ENCODE results near the gene GDF10.

Gene GDF10

DNA sequence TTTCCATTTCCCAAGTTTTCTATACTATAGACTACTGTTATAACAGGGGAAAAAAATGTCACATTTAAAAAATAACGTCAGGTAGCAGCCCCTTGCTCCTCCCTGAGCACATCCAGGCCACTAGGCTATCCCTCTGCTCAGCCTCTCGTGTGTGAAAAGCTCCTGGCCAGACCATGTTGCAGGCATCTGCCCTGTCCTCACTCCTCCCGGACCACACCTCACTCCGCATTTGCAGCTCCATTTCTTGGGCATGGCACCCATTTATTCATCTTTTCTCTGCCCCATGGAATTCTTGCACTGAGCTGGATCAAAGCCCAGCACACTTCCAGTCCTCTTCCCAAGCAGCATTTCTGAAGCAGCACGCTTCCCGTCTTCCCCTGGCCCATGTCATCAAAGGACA is 20.8 kb downstream of the GDF10 start:
- no peaks in the 10 kb centered on the region for H3K9me3 ChIP-seq (replicated peaks; ENCODE audit: insufficient read depth, low read length)
- H3F3A ChIP-seq (ENCODE audit: insufficient read depth, low read length): no peaks in the 10 kb centered on the region
- H4K20me1 ChIP-seq (ENCODE audit: insufficient read depth, low read length): no peaks in the 10 kb centered on the region
- no peaks in the 10 kb centered on the region for H3K4me1 ChIP-seq (ENCODE audit: low read length)
- no peak overlapping the region for H3K27ac ChIP-seq (ENCODE audit: low read length)
- H3K9me2 ChIP-seq (replicated peaks; ENCODE audit: insufficient read depth, low read length): no peaks in the 10 kb centered on the region
- TF ChIP-seq EZH2 (optimal IDR thresholded peaks at IDR 0.05; ENCODE audit: low read depth, low read length) (no peak), CTCF (IDR thresholded peaks at IDR 0.05; ENCODE audit: low read length) (no peak), EZH2phosphoT487 (IDR thresholded peaks at IDR 0.05; ENCODE audit: low read length) (no peak)
- no peaks in the 10 kb centered on the region for H3K36me3 ChIP-seq (replicated peaks; ENCODE audit: insufficient read depth, low read length)
- H2AFZ ChIP-seq (ENCODE audit: low read length): no peak overlapping the region
- H3K27me3 ChIP-seq (replicated peaks; ENCODE audit: insufficient read depth, low read length): no peaks in the 10 kb centered on the region
- H3K9ac ChIP-seq (ENCODE audit: low read length): no peak overlapping the region
- H3K4me3 ChIP-seq (ENCODE audit: low read length): no peak overlapping the region
- no peak for DNase-seq
- no peaks in the 10 kb centered on the region for H3K79me2 ChIP-seq (ENCODE audit: low read length)
- no peak overlapping the region for H3K4me2 ChIP-seq (ENCODE audit: low read depth, low read length)

DNA sequence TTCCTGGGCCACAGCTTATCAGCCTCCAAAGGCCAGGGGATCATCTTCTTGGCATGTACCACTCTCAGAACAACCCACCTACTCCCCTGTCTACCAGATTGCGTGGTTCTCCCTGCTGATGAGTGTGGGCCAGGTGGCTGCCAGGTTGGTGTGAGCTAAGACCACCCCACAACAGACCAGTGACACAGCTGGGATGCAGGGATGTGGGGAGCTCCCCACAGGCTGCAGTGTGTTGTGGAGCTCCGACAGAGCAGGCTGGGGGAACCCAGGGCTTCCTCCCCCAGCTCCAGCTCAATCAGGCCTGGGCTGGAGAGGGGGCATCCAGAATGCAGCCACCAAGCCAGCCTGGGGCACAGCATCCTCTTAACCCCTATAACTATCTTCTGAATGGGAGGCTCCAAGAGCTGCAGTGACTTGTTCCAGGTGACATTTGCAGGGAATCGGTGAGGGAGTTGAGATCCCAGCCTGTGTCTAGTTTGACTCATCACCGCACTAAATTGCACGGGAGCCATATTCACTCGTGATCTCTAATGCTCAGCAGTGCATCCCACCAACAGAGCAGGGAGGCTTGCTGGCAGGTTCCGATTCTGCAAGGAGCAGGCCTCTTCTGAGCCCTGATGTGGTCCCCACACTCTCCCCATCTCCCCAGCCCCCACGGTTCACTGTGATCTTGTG is 21.7 kb downstream of the GDF10 start:
- Histone ChIP-seq H3K9me2 (replicated peaks; ENCODE audit: insufficient read depth, low read length) (no peaks in the 10 kb centered on the region), H4K20me1 (ENCODE audit: insufficient read depth, low read length) (no peaks in the 10 kb centered on the region), H3K27ac (ENCODE audit: low read length) (no peak overlapping the region), H3F3A (ENCODE audit: insufficient read depth, low read length) (no peaks in the 10 kb centered on the region), H3K27me3 (replicated peaks; ENCODE audit: insufficient read depth, low read length) (no peaks in the 10 kb centered on the region), H3K79me2 (ENCODE audit: low read length) (no peaks in the 10 kb centered on the region), H3K9ac (ENCODE audit: low read length) (no peak overlapping the region), H3K9me3 (replicated peaks; ENCODE audit: insufficient read depth, low read length) (no peaks in the 10 kb centered on the region), H2AFZ (ENCODE audit: low read length) (no peak overlapping the region), H3K4me2 (ENCODE audit: low read depth, low read length) (no peak overlapping the region), H3K36me3 (replicated peaks; ENCODE audit: insufficient read depth, low read length) (no peaks in the 10 kb centered on the region), H3K4me1 (ENCODE audit: low read length) (no peaks in the 10 kb centered on the region), H3K4me3 (ENCODE audit: low read length) (no peak overlapping the region)
- DNase-seq: no peak
- TF ChIP-seq CTCF (IDR thresholded peaks at IDR 0.05; ENCODE audit: low read length) (no peak), EZH2 (optimal IDR thresholded peaks at IDR 0.05; ENCODE audit: low read depth, low read length) (no peak), EZH2phosphoT487 (IDR thresholded peaks at IDR 0.05; ENCODE audit: low read length) (no peak)

DNA sequence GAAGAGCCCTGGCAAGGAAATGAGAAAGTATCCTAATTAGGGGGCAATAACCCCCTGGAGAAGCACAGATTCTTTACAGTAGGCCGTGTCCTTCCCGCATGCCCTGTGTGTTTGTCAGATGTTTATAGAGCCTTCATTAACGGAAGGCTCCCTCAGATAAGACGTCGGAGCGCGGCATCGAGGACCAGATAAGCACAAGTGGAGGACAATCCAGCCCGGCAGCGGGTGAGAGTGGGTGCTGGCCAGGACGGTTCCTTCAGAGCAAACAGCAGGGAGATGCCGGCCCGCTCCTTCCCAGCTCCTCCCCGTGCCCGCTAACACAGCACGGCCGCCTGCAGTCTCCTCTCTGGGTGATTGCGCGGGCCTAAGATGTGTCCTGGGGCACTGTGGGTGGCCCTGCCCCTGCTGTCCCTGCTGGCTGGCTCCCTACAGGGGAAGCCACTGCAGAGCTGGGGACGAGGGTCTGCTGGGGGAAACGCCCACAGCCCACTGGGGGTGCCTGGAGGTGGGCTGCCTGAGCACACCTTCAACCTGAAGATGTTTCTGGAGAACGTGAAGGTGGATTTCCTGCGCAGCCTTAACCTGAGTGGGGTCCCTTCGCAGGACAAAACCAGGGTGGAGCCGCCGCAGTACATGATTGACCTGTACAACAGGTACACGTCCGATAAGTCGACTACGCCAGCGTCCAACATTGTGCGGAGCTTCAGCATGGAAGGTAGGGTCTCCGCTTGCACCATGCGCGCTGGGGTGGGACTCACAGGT is 22.5 kb downstream of the GDF10 start, which contains the start of gene GDF2:
GDF2 (plus strand) TSS at position 155 of the 762 bp plus-strand sequence; CDS start at position 370, 215 bp downstream.
- H3K4me3 ChIP-seq (ENCODE audit: low read length): no peak within 1 kb of the TSS
- H3K79me2 ChIP-seq (ENCODE audit: low read length): no peaks in the 10 kb centered on the region
- no peak for DNase-seq
- H2AFZ ChIP-seq (ENCODE audit: low read length): no peak within 1 kb of the TSS
- H3K9me2 ChIP-seq (replicated peaks; ENCODE audit: insufficient read depth, low read length): no peaks in the 10 kb centered on the region
- no peaks in the 10 kb centered on the region for H4K20me1 ChIP-seq (ENCODE audit: insufficient read depth, low read length)
- H3K9me3 ChIP-seq (replicated peaks; ENCODE audit: insufficient read depth, low read length): no peaks in the 10 kb centered on the region
- no peak within 1 kb of the TSS for H3K9ac ChIP-seq (ENCODE audit: low read length)
- H3K4me1 ChIP-seq (ENCODE audit: low read length): no peaks in the 10 kb centered on the region
- no peaks in the 10 kb centered on the region for H3K36me3 ChIP-seq (replicated peaks; ENCODE audit: insufficient read depth, low read length)
- no peaks in the 10 kb centered on the region for H3F3A ChIP-seq (ENCODE audit: insufficient read depth, low read length)
- H3K27me3 ChIP-seq (replicated peaks; ENCODE audit: insufficient read depth, low read length): no peaks in the 10 kb centered on the region
- no peak within 1 kb of the TSS for H3K27ac ChIP-seq (ENCODE audit: low read length)
- TF ChIP-seq EZH2phosphoT487 (IDR thresholded peaks at IDR 0.05; ENCODE audit: low read length) (no peak), CTCF (IDR thresholded peaks at IDR 0.05; ENCODE audit: low read length) (no peak), EZH2 (optimal IDR thresholded peaks at IDR 0.05; ENCODE audit: low read depth, low read length) (no peak)
- H3K4me2 ChIP-seq (ENCODE audit: low read depth, low read length): no peak within 1 kb of the TSS
